ENCODE results near the gene PTN. TPM values are rescaled to one million over a fixed set of nuclear protein-coding genes. Genes with fewer than 3 reads are reported as not detected.
"Not testable (repeated sequence)": the region's sequence is repeated elsewhere in the genome, so short reads cannot be mapped to it uniquely, and the experiment has no call there.

PTN gene
- polyA plus RNA-seq, 2 of the 4 experiments (the other 2 are of a cell fraction) = not detected

DNA sequence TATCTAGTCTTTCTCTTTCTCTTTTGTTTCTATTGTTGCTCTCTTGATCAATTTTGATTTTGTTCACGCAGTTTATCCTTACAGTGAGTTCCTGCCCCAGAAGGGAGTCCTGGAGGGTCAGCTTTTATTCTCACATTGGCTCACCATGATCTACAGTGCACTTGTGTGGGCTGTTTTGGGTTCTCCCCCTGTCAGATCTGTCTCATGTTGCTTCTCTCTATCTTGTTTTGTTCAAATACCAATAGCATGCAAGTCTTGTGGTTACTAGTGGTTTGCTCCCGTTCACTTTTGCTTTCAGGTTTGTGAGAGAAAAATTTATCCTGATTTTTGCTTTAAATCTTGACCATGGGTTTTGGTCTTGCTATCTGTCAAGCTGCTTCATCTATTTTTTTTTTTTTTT is 74.3 kb downstream of the PTN start:
- ATAC-seq (no peak), FAIRE-seq (no peak), DNase-seq (ENCODE audit: low read depth in 1 of 2, low spot score in 1 of 2) (no peak)
- POLR2A ChIA-PET = no interaction called here
- CTCF ChIA-PET = no interaction called here
- no peaks in the 10 kb centered on the region for H3K9me3 ChIP-seq
- H3K27ac ChIP-seq = no peak overlapping the region
- H3K4me3 ChIP-seq = no peak overlapping the region
- no peak overlapping the region for H3K4me2 ChIP-seq
- TF ChIP-seq PBX3 (IDR thresholded peaks at IDR 0.05) (no peak), BHLHE40 (IDR thresholded peaks at IDR 0.05; ENCODE audit: low read depth, low read length) (no peak), PHF8 (IDR thresholded peaks at IDR 0.05; ENCODE audit: borderline replicate concordance, low read depth) (no peak), HES2 (IDR thresholded peaks at IDR 0.05) (no peak), HOXB5 (CRISPR knock-in tag; IDR thresholded peaks at IDR 0.05) (no peak), HEYL (CRISPR knock-in tag; IDR thresholded peaks at IDR 0.05) (no peak), MAFK (IDR thresholded peaks at IDR 0.05; ENCODE audit: partially characterized antibody) (no peak), ZC3H11A (IDR thresholded peaks at IDR 0.05) (no peak), TFCP2L1 (CRISPR knock-in tag; IDR thresholded peaks at IDR 0.05) (no peak), FOSL2 (IDR thresholded peaks at IDR 0.05) (no peak), FOSL2 (CRISPR knock-in tag; IDR thresholded peaks at IDR 0.05) (no peak), MAZ (IDR thresholded peaks at IDR 0.05; ENCODE audit: borderline replicate concordance, low read depth, low read length) (no peak)
- TF ChIP-seq, protein P1, sequence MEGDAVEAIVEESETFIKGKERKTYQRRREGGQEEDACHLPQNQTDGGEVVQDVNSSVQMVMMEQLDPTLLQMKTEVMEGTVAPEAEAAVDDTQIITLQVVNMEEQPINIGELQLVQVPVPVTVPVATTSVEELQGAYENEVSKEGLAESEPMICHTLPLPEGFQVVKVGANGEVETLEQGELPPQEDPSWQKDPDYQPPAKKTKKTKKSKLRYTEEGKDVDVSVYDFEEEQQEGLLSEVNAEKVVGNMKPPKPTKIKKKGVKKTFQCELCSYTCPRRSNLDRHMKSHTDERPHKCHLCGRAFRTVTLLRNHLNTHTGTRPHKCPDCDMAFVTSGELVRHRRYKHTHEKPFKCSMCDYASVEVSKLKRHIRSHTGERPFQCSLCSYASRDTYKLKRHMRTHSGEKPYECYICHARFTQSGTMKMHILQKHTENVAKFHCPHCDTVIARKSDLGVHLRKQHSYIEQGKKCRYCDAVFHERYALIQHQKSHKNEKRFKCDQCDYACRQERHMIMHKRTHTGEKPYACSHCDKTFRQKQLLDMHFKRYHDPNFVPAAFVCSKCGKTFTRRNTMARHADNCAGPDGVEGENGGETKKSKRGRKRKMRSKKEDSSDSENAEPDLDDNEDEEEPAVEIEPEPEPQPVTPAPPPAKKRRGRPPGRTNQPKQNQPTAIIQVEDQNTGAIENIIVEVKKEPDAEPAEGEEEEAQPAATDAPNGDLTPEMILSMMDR (IDR thresholded peaks at IDR 0.05) = no peak
- no peaks in the 10 kb centered on the region for H3K4me1 ChIP-seq
- WGBS (ENCODE audit: missing lambda C conversion rate) = 8% methylated on average over 2 of the region's 2 CpGs

- CTCF ChIA-PET; H3K4me1 ChIP-seq; ATAC-seq; H3K4me2 ChIP-seq; FAIRE-seq; POLR2A ChIA-PET; H3K4me3 ChIP-seq; H3K9me3 ChIP-seq; H3K27ac ChIP-seq; DNase-seq (ENCODE audit: low read depth in 1 of 2, low spot score in 1 of 2): not testable (repeated sequence)
- WGBS (ENCODE audit: missing lambda C conversion rate) = 47% methylated on average over 25 of the region's 34 CpGs
Measured at GRCh38 chr7:137268001-137268865, 75.3 kb downstream of the PTN start.

- WGBS (ENCODE audit: missing lambda C conversion rate) = 77% methylated on average over 4 of the region's 4 CpGs
- Histone ChIP-seq H3K27ac (no peak overlapping the region), H3K4me3 (no peak overlapping the region), H3K9me3 (no peaks in the 10 kb centered on the region), H3K4me1 (no peaks in the 10 kb centered on the region), H3K4me2 (no peak overlapping the region)
- ATAC-seq (no peak), DNase-seq (ENCODE audit: low read depth in 1 of 2, low spot score in 1 of 2) (no peak), FAIRE-seq (no peak)
- TF ChIP-seq POLR2A (IDR thresholded peaks at IDR 0.05; ENCODE audit: low read length) (no peak), JUN (IDR thresholded peaks at IDR 0.05) (no peak), CHD2 (IDR thresholded peaks at IDR 0.05; ENCODE audit: low read length, partially characterized antibody) (no peak), ZNF302 (CRISPR knock-in tag; IDR thresholded peaks at IDR 0.05) (no peak), ESRRA (IDR thresholded peaks at IDR 0.05; ENCODE audit: borderline replicate concordance, low read length) (no peak), NR3C1 (IDR thresholded peaks at IDR 0.05) (no peak), FOSB (CRISPR knock-in tag; IDR thresholded peaks at IDR 0.05) (no peak), TP53 (CRISPR knock-in tag; IDR thresholded peaks at IDR 0.05) (no peak), NPAS2 (CRISPR knock-in tag; IDR thresholded peaks at IDR 0.05; ENCODE audit: borderline replicate concordance) (no peak)
- TF ChIP-seq, protein P2, sequence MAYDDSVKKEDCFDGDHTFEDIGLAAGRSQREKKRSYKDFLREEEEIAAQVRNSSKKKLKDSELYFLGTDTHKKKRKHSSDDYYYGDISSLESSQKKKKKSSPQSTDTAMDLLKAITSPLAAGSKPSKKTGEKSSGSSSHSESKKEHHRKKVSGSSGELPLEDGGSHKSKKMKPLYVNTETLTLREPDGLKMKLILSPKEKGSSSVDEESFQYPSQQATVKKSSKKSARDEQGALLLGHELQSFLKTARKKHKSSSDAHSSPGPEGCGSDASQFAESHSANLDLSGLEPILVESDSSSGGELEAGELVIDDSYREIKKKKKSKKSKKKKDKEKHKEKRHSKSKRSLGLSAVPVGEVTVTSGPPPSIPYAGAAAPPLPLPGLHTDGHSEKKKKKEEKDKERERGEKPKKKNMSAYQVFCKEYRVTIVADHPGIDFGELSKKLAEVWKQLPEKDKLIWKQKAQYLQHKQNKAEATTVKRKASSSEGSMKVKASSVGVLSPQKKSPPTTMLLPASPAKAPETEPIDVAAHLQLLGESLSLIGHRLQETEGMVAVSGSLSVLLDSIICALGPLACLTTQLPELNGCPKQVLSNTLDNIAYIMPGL (CRISPR knock-in tag; IDR thresholded peaks at IDR 0.05; ENCODE audit: borderline replicate concordance) = no peak
- TF ChIP-seq, protein P3, sequence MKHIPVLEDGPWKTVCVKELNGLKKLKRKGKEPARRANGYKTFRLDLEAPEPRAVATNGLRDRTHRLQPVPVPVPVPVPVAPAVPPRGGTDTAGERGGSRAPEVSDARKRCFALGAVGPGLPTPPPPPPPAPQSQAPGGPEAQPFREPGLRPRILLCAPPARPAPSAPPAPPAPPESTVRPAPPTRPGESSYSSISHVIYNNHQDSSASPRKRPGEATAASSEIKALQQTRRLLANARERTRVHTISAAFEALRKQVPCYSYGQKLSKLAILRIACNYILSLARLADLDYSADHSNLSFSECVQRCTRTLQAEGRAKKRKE (CRISPR knock-in tag; IDR thresholded peaks at IDR 0.05; ENCODE audit: low read depth) = no peak
- CTCF ChIA-PET = no interaction called here
- POLR2A ChIA-PET = no interaction called here
Measured at GRCh38 chr7:137266764-137267163, 76.8 kb downstream of the PTN start.

DNA sequence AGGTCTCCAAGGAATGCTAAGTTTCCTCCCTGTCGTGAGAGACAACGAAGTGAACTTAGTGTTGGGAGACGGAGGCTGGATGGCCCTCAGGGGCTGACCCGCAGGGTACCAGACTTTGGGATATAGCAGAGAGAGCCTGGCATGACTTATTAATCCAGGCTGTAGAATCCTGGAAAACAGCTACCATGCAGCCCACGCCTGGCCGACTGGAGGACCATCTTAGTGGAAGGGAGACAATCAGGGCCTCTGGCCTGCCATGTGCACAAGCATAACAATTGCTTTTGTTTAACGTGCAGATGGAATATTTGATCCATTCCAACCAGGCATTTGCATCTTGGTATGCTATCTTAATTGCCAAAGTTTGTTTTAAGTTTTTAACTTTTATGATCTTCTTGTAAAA is 78.1 kb downstream of the PTN start:
- H3K4me3 ChIP-seq; POLR2A ChIA-PET; H3K4me2 ChIP-seq; ATAC-seq; H3K9me3 ChIP-seq; FAIRE-seq; H3K4me1 ChIP-seq; DNase-seq (ENCODE audit: low read depth in 1 of 2, low spot score in 1 of 2); H3K27ac ChIP-seq: not testable (repeated sequence)
- 43% methylated on average over 7 of the region's 7 CpGs for WGBS (ENCODE audit: missing lambda C conversion rate)
- CTCF ChIA-PET = interaction anchor here (0.7 kb wide), 1 partner anchor 1570 kb away, joined by 3 read pairs; no protein-coding TSS in a partner anchor
